GM20000 (cell line): ENCODE measurements around the gene USP27X.

Source experiments
- DNase-seq: peaks from one replicate; pipeline ENCODE4 v3.0.0; 2012; ENCODE audit warnings: low spot score
- CTCF ChIP-seq: IDR thresholded peaks from 2 replicates; pipeline ENCODE4 v1.5.1; 2012; ENCODE audit warnings: mild to moderate bottlenecking, control low read depth; ENCODE audit errors: extremely low read depth, missing control alignments

USP27X gene

GRCh38 chrX:49884290-49884862 lies 5.1 kb downstream of the USP27X start:
- DNase-seq: peak; percentile 48
- TF ChIP-seq CTCF: peak; percentile 54

GRCh38 chrX:49892542-49892941 lies 13.3 kb downstream of the USP27X start:
- TF ChIP-seq CTCF: no peak
- no peak for DNase-seq

GRCh38 chrX:49896951-49897350 lies 17.7 kb downstream of the USP27X start:
- no peak for DNase-seq
- no peak for TF ChIP-seq CTCF

- TF ChIP-seq CTCF: no peak
- no peak for DNase-seq
Measured at GRCh38 chrX:49901048-49901447, 21.8 kb downstream of the USP27X start.

GRCh38 chrX:49910344-49910743 lies 31.1 kb downstream of the USP27X start:
- TF ChIP-seq CTCF: no peak
- peak; percentile 12 for DNase-seq

GRCh38 chrX:49912086-49912485 lies 32.8 kb downstream of the USP27X start:
- DNase-seq: no peak
- TF ChIP-seq CTCF: no peak

- TF ChIP-seq CTCF: no peak
- DNase-seq: no peak
Measured at GRCh38 chrX:49912861-49913260, 33.6 kb downstream of the USP27X start.
